Measurements from ENCODE around the gene MED9. TPM values are rescaled to one million over a fixed set of nuclear protein-coding genes. Genes with fewer than 3 reads are reported as not detected.
"Not testable (repeated sequence)": the region's sequence is repeated elsewhere in the genome, so short reads cannot be mapped to it uniquely, and the experiment has no call there.

MED9 gene
- total RNA-seq, 1 donor from 2014 or later = 20.1 TPM

DNA sequence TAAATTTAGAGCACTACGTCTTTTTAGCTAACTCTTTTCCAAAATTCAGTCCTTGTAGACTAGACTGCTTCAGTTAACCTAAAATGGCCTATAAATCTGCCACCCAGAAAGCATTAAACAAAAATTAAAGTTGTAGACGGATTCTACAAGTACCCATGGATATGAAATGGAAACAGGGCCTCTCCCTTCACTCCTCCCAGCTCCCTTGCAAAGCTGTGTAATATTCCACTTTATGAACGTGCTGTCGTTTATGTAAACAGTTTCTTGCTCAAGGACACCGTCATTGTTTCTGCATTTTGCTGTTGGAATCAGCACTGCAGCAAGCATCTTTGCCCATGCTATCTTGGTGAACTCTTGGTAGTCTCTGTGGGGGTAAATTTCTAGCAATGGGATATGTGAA, 5.1 kb downstream of the MED9 start:
- H3K4me1 Mint-ChIP-seq = peaks cover 22% of the 10 kb centered on the region
- DNase-seq (ENCODE audit: low spot score in 2 of 2, unreplicated experiment in 2 of 2) = no peak
- no peaks in the 10 kb centered on the region for H3K27me3 Mint-ChIP-seq (ENCODE audit: low read depth)
- peaks cover 13% of the 10 kb centered on the region for H3K36me3 Mint-ChIP-seq
- H3K9me3 Mint-ChIP-seq = no peaks in the 10 kb centered on the region
- H3K4me3 Mint-ChIP-seq = no peak overlapping the region
- no peak for TF ChIP-seq CTCF (IDR thresholded peaks at IDR 0.05; ENCODE audit: unreplicated experiment)
- no peak overlapping the region for H3K27ac Mint-ChIP-seq

DNA sequence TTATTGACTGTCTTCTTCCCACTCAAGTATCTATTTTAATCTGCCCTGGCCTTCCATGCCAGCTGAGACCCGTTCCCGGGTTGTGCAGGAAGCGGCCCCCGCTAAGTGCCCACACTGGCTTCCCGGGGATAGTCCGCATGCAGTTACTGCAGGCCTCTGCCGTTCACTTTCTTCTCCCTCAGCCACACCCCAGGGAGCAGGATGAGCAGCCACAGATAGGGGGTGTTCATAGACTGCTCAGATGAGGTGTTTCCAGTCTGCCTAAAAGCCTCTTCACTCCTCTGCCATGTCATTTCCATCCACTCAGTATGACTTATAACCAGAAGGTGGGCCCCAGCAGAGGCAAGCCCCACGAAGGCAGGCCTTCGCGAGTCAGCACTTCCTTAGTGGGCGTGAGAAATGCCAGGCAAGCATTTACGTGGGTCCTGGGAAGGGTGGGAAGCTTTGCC, 7.7 kb downstream of the MED9 start:
- no peak for TF ChIP-seq CTCF (IDR thresholded peaks at IDR 0.05; ENCODE audit: unreplicated experiment)
- peaks cover 24% of the 10 kb centered on the region for H3K36me3 Mint-ChIP-seq
- DNase-seq (ENCODE audit: low spot score in 2 of 2, unreplicated experiment in 2 of 2) = no peak

DNA sequence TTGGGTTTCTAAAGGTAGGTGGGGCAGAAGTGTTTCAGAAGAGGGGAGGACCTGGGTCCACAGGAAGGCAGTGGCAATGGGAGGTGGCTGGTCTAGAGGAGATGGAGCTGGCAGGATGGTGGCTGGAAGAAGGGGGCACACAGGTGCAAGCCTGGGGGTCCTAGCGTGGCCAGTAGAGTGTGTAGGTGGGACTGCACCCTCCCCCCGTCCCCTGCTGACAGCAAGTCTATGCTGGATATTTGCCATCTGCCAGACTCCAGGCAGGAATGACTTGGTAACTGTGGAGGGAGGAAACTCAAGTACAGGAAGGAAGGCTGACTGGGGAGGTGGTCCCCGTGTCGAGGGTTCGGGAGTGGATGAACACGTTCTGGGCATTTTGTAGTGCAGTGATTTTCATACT, 8.6 kb downstream of the MED9 start:
- TF ChIP-seq CTCF (IDR thresholded peaks at IDR 0.05; ENCODE audit: unreplicated experiment) = no peak
- no peak for DNase-seq (ENCODE audit: low spot score in 2 of 2, unreplicated experiment in 2 of 2)
- Mint-ChIP-seq H3K4me1 (peaks cover 6% of the 10 kb centered on the region), H3K27ac (no peak overlapping the region), H3K36me3 (peaks cover 27% of the 10 kb centered on the region), H3K27me3 (ENCODE audit: low read depth) (no peaks in the 10 kb centered on the region), H3K4me3 (no peak overlapping the region), H3K9me3 (no peaks in the 10 kb centered on the region)

More for the DNA sequence above, 7.7 kb downstream of the MED9 start:
- Mint-ChIP-seq H3K27ac (no peak overlapping the region), H3K4me1 (peaks cover 8% of the 10 kb centered on the region), H3K9me3 (no peaks in the 10 kb centered on the region), H3K4me3 (no peak overlapping the region), H3K27me3 (ENCODE audit: low read depth) (no peaks in the 10 kb centered on the region)

GRCh38 chr17:17486416-17486815, 9.6 kb downstream of the MED9 start:
- H3K4me3 Mint-ChIP-seq; H3K27me3 Mint-ChIP-seq (ENCODE audit: low read depth); H3K4me1 Mint-ChIP-seq; DNase-seq (ENCODE audit: low spot score in 2 of 2, unreplicated experiment in 2 of 2); H3K27ac Mint-ChIP-seq; H3K9me3 Mint-ChIP-seq: not testable (repeated sequence)
- H3K36me3 Mint-ChIP-seq = peaks cover 28% of the 10 kb centered on the region

- H3K9me3 Mint-ChIP-seq = no peaks in the 10 kb centered on the region
- H3K27me3 Mint-ChIP-seq (ENCODE audit: low read depth) = peaks cover 2% of the 10 kb centered on the region
- no peak overlapping the region for H3K4me3 Mint-ChIP-seq
- TF ChIP-seq CTCF (IDR thresholded peaks at IDR 0.05; ENCODE audit: unreplicated experiment) = no peak
- H3K4me1 Mint-ChIP-seq = peaks cover 5% of the 10 kb centered on the region
- DNase-seq (ENCODE audit: low spot score in 2 of 2, unreplicated experiment in 2 of 2) = no peak
- peaks cover 37% of the 10 kb centered on the region for H3K36me3 Mint-ChIP-seq
- no peak overlapping the region for H3K27ac Mint-ChIP-seq
These were observed 11.2 kb downstream of the MED9 start for GRCh38 chr17:17487998-17488397.

DNA sequence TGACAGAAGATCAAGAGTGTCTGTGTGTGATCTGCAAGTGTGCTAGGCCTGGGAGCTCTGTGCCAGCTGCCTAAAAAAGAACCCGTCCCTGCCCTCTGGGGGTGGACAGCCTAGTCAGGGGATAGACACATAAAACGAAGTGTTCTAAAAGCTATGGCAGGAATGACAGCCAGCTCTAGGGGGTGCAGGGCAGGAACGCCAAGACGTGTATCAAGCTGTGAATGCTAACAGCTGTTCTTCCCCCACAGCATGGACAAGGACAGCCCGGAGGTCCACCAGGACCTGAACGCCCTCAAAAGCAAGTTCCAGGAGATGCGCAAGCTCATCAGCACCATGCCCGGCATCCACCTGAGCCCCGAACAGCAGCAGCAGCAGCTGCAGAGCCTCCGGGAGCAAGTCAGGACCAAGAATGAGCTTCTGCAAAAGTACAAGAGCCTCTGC, 14.3 kb downstream of the MED9 start:
- H3K4me1 Mint-ChIP-seq = peaks cover 19% of the 10 kb centered on the region
- peaks cover 27% of the 10 kb centered on the region for H3K36me3 Mint-ChIP-seq
- no peak for TF ChIP-seq CTCF (IDR thresholded peaks at IDR 0.05; ENCODE audit: unreplicated experiment)
- H3K4me3 Mint-ChIP-seq = no peak overlapping the region
- H3K27ac Mint-ChIP-seq = no peak overlapping the region
- no peaks in the 10 kb centered on the region for H3K9me3 Mint-ChIP-seq
- peaks cover 25% of the 10 kb centered on the region for H3K27me3 Mint-ChIP-seq (ENCODE audit: low read depth)
- DNase-seq (ENCODE audit: low spot score in 2 of 2, unreplicated experiment in 2 of 2) = no peak
